ENCODE data around the gene ZNF484.
A peak's percentile ranks its signal among the peaks of the same experiment; 100 is the strongest.
"Not testable (repeated sequence)": the region's sequence is repeated elsewhere in the genome, so short reads cannot be mapped to it uniquely, and the experiment has no call there.

The ZNF484 gene

GRCh38 chr9:92877531-92878430, at the start of gene ZNF484:
TSS of gene ZNF484 (minus strand) at chr9:92878038. CDS start at chr9:92875029, 3,009 bp downstream.
- no peak for TF ChIP-seq CTCF (conservative IDR thresholded peaks at IDR 0.05; ENCODE audit: low read length)
- DNase-seq (ENCODE audit: low read depth): peak; percentile 96
- peak within 1 kb of the TSS; percentile 90 for H3K4me3 ChIP-seq (ENCODE audit: low read length)

DNA sequence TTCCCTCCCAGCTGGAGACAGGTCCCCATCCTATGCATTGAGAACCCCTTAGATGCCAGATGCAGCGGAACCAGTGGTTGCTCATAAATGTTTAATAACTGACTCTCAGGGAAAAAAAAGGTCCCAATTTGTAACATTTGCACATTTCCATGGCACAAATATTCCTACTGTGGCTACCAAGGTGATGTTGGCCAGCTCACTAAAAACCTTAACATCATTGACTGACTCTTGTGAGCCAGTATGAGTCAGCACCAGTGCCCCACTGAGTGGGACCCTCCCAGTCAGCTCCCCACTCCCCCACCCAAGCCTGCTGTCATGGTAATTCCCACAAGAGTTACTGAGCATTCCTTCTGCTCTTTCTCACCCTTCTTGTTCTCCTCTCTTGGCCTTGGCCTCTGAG, 42.6 kb upstream of the ZNF484 start:
- H3K4me3 ChIP-seq (ENCODE audit: low read length): no peak overlapping the region
- no peak for TF ChIP-seq CTCF (conservative IDR thresholded peaks at IDR 0.05; ENCODE audit: low read length)
- DNase-seq (ENCODE audit: low read depth): no peak

DNA sequence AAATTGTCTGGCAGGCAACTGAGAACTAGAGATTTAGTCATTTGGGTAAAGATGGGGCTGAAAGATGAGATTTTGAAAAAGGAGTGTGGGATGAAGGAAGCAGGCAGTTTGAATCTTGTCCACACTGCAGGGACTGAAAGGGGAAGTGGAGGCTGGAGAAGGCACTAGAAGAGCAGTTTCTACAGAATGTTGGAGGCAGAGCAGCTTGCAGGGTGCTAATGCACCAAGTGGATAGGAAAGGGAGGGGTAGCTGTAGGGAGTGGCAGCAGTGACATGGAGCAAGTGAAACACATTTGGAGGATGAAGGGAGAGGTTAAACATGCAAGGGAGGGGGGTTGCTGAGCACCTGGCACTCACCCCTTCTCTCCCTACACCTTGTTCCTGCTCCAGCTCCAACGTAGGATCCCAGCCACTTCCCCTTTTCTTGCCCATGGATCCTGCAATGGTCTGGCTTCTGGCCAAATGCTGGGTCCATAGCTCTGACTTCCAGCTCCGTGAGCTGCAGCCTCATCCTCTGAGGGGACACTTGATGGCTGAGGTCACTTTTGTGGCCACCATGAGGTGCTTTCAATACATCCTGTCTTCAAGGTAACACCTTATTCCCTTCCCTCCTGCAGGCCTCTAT, 39.5 kb upstream of the ZNF484 start:
- no peak overlapping the region for H3K4me3 ChIP-seq (ENCODE audit: low read length)
- DNase-seq (ENCODE audit: low read depth): no peak
- TF ChIP-seq CTCF (conservative IDR thresholded peaks at IDR 0.05; ENCODE audit: low read length): no peak

- peak; percentile 6 for DNase-seq (ENCODE audit: low read depth)
- no peak for TF ChIP-seq CTCF (conservative IDR thresholded peaks at IDR 0.05; ENCODE audit: low read length)
- H3K4me3 ChIP-seq (ENCODE audit: low read length): no peak overlapping the region
Observed at GRCh38 chr9:92911511-92912475, 34.0 kb upstream of the ZNF484 start.

DNA sequence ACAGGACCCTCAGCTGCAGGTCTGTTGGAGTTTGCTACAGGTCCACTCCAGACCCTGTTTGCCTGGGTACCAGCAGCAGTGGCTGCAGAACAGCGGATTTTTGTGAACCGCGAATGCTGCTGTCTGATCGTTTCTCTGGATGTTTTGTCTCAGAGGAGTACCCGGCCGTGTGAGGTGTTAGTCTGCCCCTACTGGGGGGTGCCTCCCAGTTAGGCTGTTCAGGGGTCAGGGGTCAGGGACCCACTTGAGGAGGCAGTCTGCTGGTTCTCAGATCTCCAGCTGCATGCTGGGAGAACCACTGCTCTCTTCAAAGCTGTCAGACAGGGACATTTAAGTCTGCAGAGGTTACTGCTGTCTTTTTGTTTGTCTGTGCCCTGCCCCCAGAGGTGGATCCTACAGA, 27.3 kb upstream of the ZNF484 start:
- not testable (repeated sequence) for H3K4me3 ChIP-seq (ENCODE audit: low read length)

DNA sequence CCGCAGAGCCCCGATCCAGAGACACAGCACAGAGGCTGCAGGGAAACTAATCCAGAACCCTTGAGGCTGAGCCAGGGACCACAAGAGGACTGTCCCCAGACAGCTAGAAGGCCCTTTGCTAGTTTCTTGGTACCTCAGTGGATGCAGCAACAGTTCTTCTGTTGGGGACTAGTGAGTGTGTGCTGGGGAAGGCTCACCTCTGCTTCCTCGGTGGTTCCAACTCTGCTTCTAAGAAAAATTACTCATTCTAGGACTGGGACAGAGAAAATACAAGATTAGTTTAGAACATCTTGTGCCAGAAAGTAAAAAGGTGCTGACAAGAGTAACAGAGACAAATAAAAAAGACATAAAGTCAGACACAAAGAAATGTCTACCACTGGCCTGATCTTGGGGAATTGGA, 19.5 kb upstream of the ZNF484 start:
- no peak overlapping the region for H3K4me3 ChIP-seq (ENCODE audit: low read length)
- TF ChIP-seq CTCF (conservative IDR thresholded peaks at IDR 0.05; ENCODE audit: low read length): no peak
- no peak for DNase-seq (ENCODE audit: low read depth)

More for the DNA sequence above, 27.3 kb upstream of the ZNF484 start:
- not testable (repeated sequence) for DNase-seq (ENCODE audit: low read depth)

All from AG10803 (cell line).